ENCODE data around the gene CYTH3. TPM values are rescaled to one million over a fixed set of nuclear protein-coding genes. Genes with fewer than 3 reads are reported as not detected.

The CYTH3 gene
- total and polyA plus RNA-seq, 2 of the 8 experiments (the other 6 are each of a cell fraction or from before 2014, with no cell fraction given), result 10.3 to 11.9 TPM

DNA sequence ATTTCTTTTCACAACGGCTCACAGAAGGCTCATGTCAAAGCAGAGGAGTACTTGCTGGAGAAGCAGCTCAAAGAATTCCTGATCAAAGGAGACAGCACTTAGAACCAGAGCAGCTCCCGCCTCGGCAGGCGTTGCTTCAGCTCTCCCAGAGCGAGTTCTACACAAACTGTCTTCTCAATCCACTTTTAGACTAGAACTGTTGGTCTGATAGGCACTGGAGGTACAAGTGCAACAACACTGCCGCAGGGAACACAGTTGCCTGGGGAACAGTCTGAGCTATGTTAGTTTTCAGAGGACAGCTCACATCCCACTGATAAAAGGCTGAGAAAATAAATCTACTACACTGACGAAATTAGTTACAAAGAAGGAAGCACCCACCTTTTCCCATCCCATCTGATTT, 35.4 kb downstream of the CYTH3 start:
- no peak overlapping the region for H3K27ac ChIP-seq (ENCODE audit: low read depth, low read length)
- H3K4me3 ChIP-seq (ENCODE audit: extremely low read depth in 1 of 4, insufficient read depth in 2 of 4, low read depth in 3 of 4, low read length in 4 of 4), result no peak overlapping the region
- no peak overlapping the region for H2AK5ac ChIP-seq (ENCODE audit: low read depth, low read length)
- no peak for DNase-seq (ENCODE audit: low read depth in 1 of 2, low spot score in 2 of 2)
- H3K79me1 ChIP-seq (ENCODE audit: low read depth, low read length), result no peaks in the 10 kb centered on the region
- FAIRE-seq, result no peak
- ChIA-PET CTCF (ENCODE audit: partially characterized antibody) (no interaction called here), POLR2A (ENCODE audit: partially characterized antibody) (interaction anchor here (0.7 to 1.0 kb wide), 2 partner anchors 12 to 38 kb away, joined by 3 to 4 read pairs; no protein-coding TSS in a partner anchor)
- no peak overlapping the region for H3K4me2 ChIP-seq (ENCODE audit: insufficient read depth in 1 of 2, low read depth in 2 of 2, low read length in 2 of 2)
- no peak overlapping the region for H2BK20ac ChIP-seq (ENCODE audit: low read length)
- H2BK5ac ChIP-seq (ENCODE audit: low read depth, low read length), result no peak overlapping the region
- no peaks in the 10 kb centered on the region for H3K27me3 ChIP-seq (replicated peaks in 1 of 4; ENCODE audit: control insufficient read depth in 3 of 4, extremely low read depth in 1 of 4, insufficient read depth in 3 of 4, low read length in 3 of 4)
- H3K79me2 ChIP-seq (ENCODE audit: control insufficient read depth in 1 of 2, insufficient read depth in 2 of 2, low read length in 2 of 2), result no peaks in the 10 kb centered on the region; a peak in 1 of 4 replicates
- H3K9me3 ChIP-seq (ENCODE audit: insufficient read depth in 2 of 2, low read depth in 1 of 2, low read length in 1 of 2), result no peaks in the 10 kb centered on the region
- H3K4ac ChIP-seq (replicated peaks; ENCODE audit: insufficient read length, low read depth, low read length), result no peak overlapping the region
- no peak overlapping the region for H3K56ac ChIP-seq (replicated peaks; ENCODE audit: insufficient read length, low read depth, low read length)
- peaks cover 0 to 2% (median 0%) of the 10 kb centered on the region in 4 experiments; a peak in 2 of 7 replicates for H3K4me1 ChIP-seq (replicated peaks in 1 of 4; ENCODE audit: control insufficient read depth in 3 of 4, insufficient read depth in 4 of 4, low read length in 3 of 4)
- H3K36me3 ChIP-seq (ENCODE audit: control insufficient read depth in 2 of 4, insufficient read depth in 4 of 4, low read length in 3 of 4), result no peaks in the 10 kb centered on the region
- H3K18ac ChIP-seq (ENCODE audit: extremely low read depth, low read length), result no peak overlapping the region
- H3K9ac ChIP-seq (replicated peaks in 1 of 4; ENCODE audit: extremely low read depth in 1 of 4, low read depth in 3 of 4, low read length in 3 of 4), result no peak overlapping the region
- H2BK120ac ChIP-seq (replicated peaks; ENCODE audit: low read depth, low read length), result no peak overlapping the region
- no peaks in the 10 kb centered on the region for H4K20me1 ChIP-seq (replicated peaks in 1 of 2; ENCODE audit: control insufficient read depth in 1 of 2, insufficient read depth in 2 of 2, low read length in 2 of 2)
- H3K23me2 ChIP-seq (ENCODE audit: low read depth, low read length), result no peaks in the 10 kb centered on the region
- H3K14ac ChIP-seq (ENCODE audit: insufficient read length), result no peak overlapping the region
- H4K5ac ChIP-seq (ENCODE audit: insufficient read length, low read depth, low read length), result no peak overlapping the region
- H4K91ac ChIP-seq (replicated peaks; ENCODE audit: insufficient read length, low read length), result no peak overlapping the region
- no peak overlapping the region for H2BK12ac ChIP-seq (ENCODE audit: low read depth, low read length)
- no peak overlapping the region for H3K23ac ChIP-seq (ENCODE audit: insufficient read length)
- H2AFZ ChIP-seq (ENCODE audit: low read length), result no peak overlapping the region
- no peak overlapping the region for H2BK15ac ChIP-seq (ENCODE audit: low read length)
- 95% methylated on average over 7 of the region's 7 CpGs; no CpG with 5 or more reads in 1 of the 2 experiments for WGBS, 2 experiments (ENCODE audit: extremely low coverage in 1 of 2, insufficient coverage in 1 of 2, insufficient read length in 1 of 2, insufficient replicate concordance in 2 of 2, low coverage in 1 of 2, low lambda C conversion rate in 2 of 2, missing lambda C conversion rate in 1 of 2)
- H4K8ac ChIP-seq (ENCODE audit: extremely low read depth, insufficient read depth, low read length), result 0 out of 2 replicates have a peak overlapping the region, but pooled peaks have one; percentile 53
- TF ChIP-seq RBBP5 (IDR thresholded peaks at IDR 0.05; ENCODE audit: borderline replicate concordance, low read depth, low read length) (no peak), CBX5 (IDR thresholded peaks at IDR 0.05; ENCODE audit: low read depth, low read length) (no peak), SUZ12 (IDR thresholded peaks at IDR 0.05; ENCODE audit: low read length) (no peak), KDM4A (IDR thresholded peaks at IDR 0.05; ENCODE audit: low read depth, low read length, severe bottlenecking) (no peak), CTBP2 (IDR thresholded peaks at IDR 0.05; ENCODE audit: borderline replicate concordance, insufficient read depth, insufficient read length, low read length) (no peak), POLR2AphosphoS5 (IDR thresholded peaks at IDR 0.05; ENCODE audit: low read depth, low read length) (no peak), TAF1 (IDR thresholded peaks at IDR 0.05; ENCODE audit: low read depth, low read length) (no peak), BRCA1 (IDR thresholded peaks at IDR 0.05; ENCODE audit: low read depth, low read length) (no peak), SIRT6 (IDR thresholded peaks at IDR 0.05; ENCODE audit: low read length) (no peak), RNF2 (IDR thresholded peaks at IDR 0.05; ENCODE audit: borderline replicate concordance, low read depth, low read length, missing control alignments, poor library complexity, severe bottlenecking) (no peak), PHF8 (conservative IDR thresholded peaks at IDR 0.05; ENCODE audit: low read depth, low read length) (no peak), CEBPB (IDR thresholded peaks at IDR 0.05; ENCODE audit: low read depth, low read length) (no peak), SAP30 (IDR thresholded peaks at IDR 0.05; ENCODE audit: insufficient read depth, insufficient replicate concordance, low read length) (no peak), ZNF274 (IDR thresholded peaks at IDR 0.05; ENCODE audit: borderline replicate concordance, extremely low read depth, low read length) (no peak)

Data from H1 (cell line).